ENCODE results near the gene CCDC12. TPM values are rescaled to one million over a fixed set of nuclear protein-coding genes. Genes with fewer than 3 reads are reported as not detected.

Gene CCDC12
- polyA plus RNA-seq, 6 donors from 2014 or later, result 119 to 157 (median 123) TPM

GRCh38 chr3:47012342-47013230 lies 36.0 kb upstream of the CCDC12 start:
- Mint-ChIP-seq H3K36me3 (peaks cover 0 to 4% of the 10 kb centered on the region in 2 donors), H3K9me3 (no peaks in the 10 kb centered on the region), H3K4me3 (peak overlapping the region in 1 of 8 donors; percentile 78), H3K4me1 (peaks cover 17 to 25% (median 23%) of the 10 kb centered on the region in 3 donors), H3K27ac (peak overlapping the region in 4 of 6 donors; percentile 36 to 91 (median 79)), H3K27me3 (no peaks in the 10 kb centered on the region)
- DNase-seq (no peak), ATAC-seq (ENCODE audit: low read depth in 2 of 2) (no peak)

- Mint-ChIP-seq H3K27me3 (no peaks in the 10 kb centered on the region), H3K27ac (peak overlapping the region in 5 of 6 donors; percentile 28 to 91 (median 49)), H3K4me3 (peak overlapping the region in 5 of 8 donors; percentile 46 to 80 (median 73)), H3K9me3 (no peaks in the 10 kb centered on the region), H3K4me1 (peaks cover 5 to 14% (median 11%) of the 10 kb centered on the region in 3 donors), H3K36me3 (peaks cover 0 to 4% of the 10 kb centered on the region in 2 donors)
- ATAC-seq (ENCODE audit: low read depth in 2 of 2) (no peak), DNase-seq (no peak)
Observed at GRCh38 chr3:47011371-47011770, 34.8 kb upstream of the CCDC12 start.

- Mint-ChIP-seq H3K36me3 (peaks cover 0 to 4% of the 10 kb centered on the region in 2 donors), H3K9me3 (no peaks in the 10 kb centered on the region), H3K4me3 (peak overlapping the region in 7 of 8 donors; percentile 66 to 91 (median 80)), H3K27ac (peak overlapping the region in 5 of 6 donors; percentile 44 to 91 (median 47)), H3K27me3 (no peaks in the 10 kb centered on the region), H3K4me1 (peaks cover 4 to 14% (median 9%) of the 10 kb centered on the region in 3 donors)
- no peak for ATAC-seq (ENCODE audit: low read depth in 2 of 2)
- no peak for DNase-seq
Observed at GRCh38 chr3:47010910-47011309, 34.4 kb upstream of the CCDC12 start.

- Mint-ChIP-seq H3K27ac (peak overlapping the region; percentile 34 to 94 (median 88)), H3K4me1 (peaks cover 4 to 14% (median 9%) of the 10 kb centered on the region in 3 donors), H3K36me3 (peaks cover 0 to 1% of the 10 kb centered on the region in 2 donors), H3K4me3 (peak overlapping the region; percentile 78 to 91 (median 84)), H3K9me3 (no peaks in the 10 kb centered on the region), H3K27me3 (no peaks in the 10 kb centered on the region)
- DNase-seq (no peak), ATAC-seq (ENCODE audit: low read depth in 2 of 2) (no peak)
Observed at GRCh38 chr3:47010111-47010712, 33.7 kb upstream of the CCDC12 start.

GRCh38 chr3:47009225-47010110 lies 32.9 kb upstream of the CCDC12 start:
- Mint-ChIP-seq H3K4me1 (peaks cover 4 to 14% (median 9%) of the 10 kb centered on the region in 3 donors), H3K27me3 (no peaks in the 10 kb centered on the region), H3K9me3 (no peaks in the 10 kb centered on the region), H3K27ac (peak overlapping the region; percentile 49 to 92 (median 88)), H3K4me3 (peak overlapping the region; percentile 78 to 91 (median 84)), H3K36me3 (no peaks in the 10 kb centered on the region)
- peak; percentile 91 to 94 for ATAC-seq (ENCODE audit: low read depth in 2 of 2)
- peak; percentile 78 for DNase-seq

- Mint-ChIP-seq H3K27me3 (no peaks in the 10 kb centered on the region), H3K36me3 (no peaks in the 10 kb centered on the region), H3K4me3 (peak overlapping the region; percentile 49 to 80 (median 66)), H3K4me1 (peaks cover 4 to 14% (median 9%) of the 10 kb centered on the region in 3 donors), H3K27ac (peak overlapping the region in 2 of 6 donors; percentile 44 to 91), H3K9me3 (no peaks in the 10 kb centered on the region)
- no peak for DNase-seq
- ATAC-seq (ENCODE audit: low read depth in 2 of 2), result no peak
Observed at GRCh38 chr3:47008851-47009224, 32.3 kb upstream of the CCDC12 start.

GRCh38 chr3:47008234-47008796 lies 31.8 kb upstream of the CCDC12 start:
- DNase-seq (no peak), ATAC-seq (ENCODE audit: low read depth in 2 of 2) (no peak)
- Mint-ChIP-seq H3K27me3 (no peaks in the 10 kb centered on the region), H3K4me3 (peak overlapping the region; percentile 49 to 80 (median 66)), H3K36me3 (no peaks in the 10 kb centered on the region), H3K27ac (peak overlapping the region in 1 of 6 donors; percentile 44), H3K9me3 (no peaks in the 10 kb centered on the region), H3K4me1 (peaks cover 4 to 14% (median 9%) of the 10 kb centered on the region in 3 donors)

- H3K27me3 Mint-ChIP-seq, result no peaks in the 10 kb centered on the region
- no peak for DNase-seq
- no peak overlapping the region for H3K27ac Mint-ChIP-seq
Observed at GRCh38 chr3:47007482-47008233, 31.1 kb upstream of the CCDC12 start.

GRCh38 chr3:47007001-47007400 lies 30.5 kb upstream of the CCDC12 start:
- Mint-ChIP-seq H3K4me1 (peaks cover 4 to 14% (median 9%) of the 10 kb centered on the region in 3 donors), H3K9me3 (no peaks in the 10 kb centered on the region), H3K27ac (peak overlapping the region in 1 of 6 donors; percentile 34), H3K36me3 (no peaks in the 10 kb centered on the region), H3K27me3 (no peaks in the 10 kb centered on the region), H3K4me3 (peak overlapping the region in 1 of 8 donors; percentile 12)
- no peak for ATAC-seq (ENCODE audit: low read depth in 2 of 2)
- no peak for DNase-seq

More at GRCh38 chr3:47007482-47008233, 31.1 kb upstream of the CCDC12 start:
- Mint-ChIP-seq H3K9me3 (no peaks in the 10 kb centered on the region), H3K4me3 (peak overlapping the region in 3 of 8 donors; percentile 49 to 80 (median 79)), H3K36me3 (no peaks in the 10 kb centered on the region), H3K4me1 (peaks cover 4 to 14% (median 9%) of the 10 kb centered on the region in 3 donors)
- no peak for ATAC-seq (ENCODE audit: low read depth in 2 of 2)

GRCh38 chr3:47006145-47006651 lies 29.7 kb upstream of the CCDC12 start:
- H3K27me3 Mint-ChIP-seq, result no peaks in the 10 kb centered on the region
- ATAC-seq (ENCODE audit: low read depth in 2 of 2) (no peak), DNase-seq (no peak)
- H3K4me3 Mint-ChIP-seq, result no peak overlapping the region
- peak overlapping the region in 3 of 6 donors; percentile 64 to 79 (median 74) for H3K27ac Mint-ChIP-seq
- H3K36me3 Mint-ChIP-seq, result no peaks in the 10 kb centered on the region
- H3K4me1 Mint-ChIP-seq, result peaks cover 4 to 14% (median 9%) of the 10 kb centered on the region in 3 donors
- H3K9me3 Mint-ChIP-seq, result no peaks in the 10 kb centered on the region

- DNase-seq, result no peak
- Mint-ChIP-seq H3K27me3 (no peaks in the 10 kb centered on the region), H3K4me1 (peaks cover 4 to 12% (median 9%) of the 10 kb centered on the region in 3 donors), H3K9me3 (no peaks in the 10 kb centered on the region), H3K4me3 (no peak overlapping the region), H3K36me3 (no peaks in the 10 kb centered on the region), H3K27ac (peak overlapping the region in 4 of 6 donors; percentile 63 to 79 (median 69))
- no peak for ATAC-seq (ENCODE audit: low read depth in 2 of 2)
Observed at GRCh38 chr3:47005212-47006144, 28.9 kb upstream of the CCDC12 start.

Data from naive B cell (primary cell).